ENCODE measurements around the gene OASL.

DNA sequence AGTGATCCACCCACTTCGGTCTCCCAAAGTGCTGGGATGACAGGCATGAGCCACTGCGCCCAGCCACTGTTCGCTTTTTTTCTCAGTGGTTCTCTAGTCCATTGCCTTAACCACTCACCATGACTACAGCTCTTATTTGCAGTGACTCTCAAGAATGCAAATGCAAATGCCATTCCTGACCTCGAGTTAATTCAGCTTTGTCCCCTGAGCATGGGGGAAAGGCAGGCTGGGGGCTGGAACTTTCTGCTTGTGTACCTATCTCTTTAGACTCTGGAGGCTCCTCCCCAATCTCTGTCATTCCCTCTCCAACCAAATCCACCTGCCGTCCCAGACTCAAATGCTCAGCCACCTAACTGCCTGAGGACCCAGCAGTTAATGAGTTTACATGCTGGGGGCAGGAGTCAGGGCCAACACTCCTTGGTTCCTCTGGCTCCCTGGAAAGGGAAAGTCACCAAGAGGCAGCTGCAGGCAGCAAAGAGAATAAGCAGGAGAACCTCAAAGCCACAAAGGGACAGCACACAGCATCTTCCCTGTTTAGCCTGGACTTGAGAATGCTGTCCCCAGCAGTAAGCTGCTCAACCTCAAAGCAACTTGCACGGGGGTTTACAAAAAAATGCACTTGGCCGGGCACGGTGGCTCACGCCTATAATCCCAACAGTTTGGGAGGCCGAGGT lies 66.0 kb downstream of the OASL start:
- TF ChIP-seq, protein P1, sequence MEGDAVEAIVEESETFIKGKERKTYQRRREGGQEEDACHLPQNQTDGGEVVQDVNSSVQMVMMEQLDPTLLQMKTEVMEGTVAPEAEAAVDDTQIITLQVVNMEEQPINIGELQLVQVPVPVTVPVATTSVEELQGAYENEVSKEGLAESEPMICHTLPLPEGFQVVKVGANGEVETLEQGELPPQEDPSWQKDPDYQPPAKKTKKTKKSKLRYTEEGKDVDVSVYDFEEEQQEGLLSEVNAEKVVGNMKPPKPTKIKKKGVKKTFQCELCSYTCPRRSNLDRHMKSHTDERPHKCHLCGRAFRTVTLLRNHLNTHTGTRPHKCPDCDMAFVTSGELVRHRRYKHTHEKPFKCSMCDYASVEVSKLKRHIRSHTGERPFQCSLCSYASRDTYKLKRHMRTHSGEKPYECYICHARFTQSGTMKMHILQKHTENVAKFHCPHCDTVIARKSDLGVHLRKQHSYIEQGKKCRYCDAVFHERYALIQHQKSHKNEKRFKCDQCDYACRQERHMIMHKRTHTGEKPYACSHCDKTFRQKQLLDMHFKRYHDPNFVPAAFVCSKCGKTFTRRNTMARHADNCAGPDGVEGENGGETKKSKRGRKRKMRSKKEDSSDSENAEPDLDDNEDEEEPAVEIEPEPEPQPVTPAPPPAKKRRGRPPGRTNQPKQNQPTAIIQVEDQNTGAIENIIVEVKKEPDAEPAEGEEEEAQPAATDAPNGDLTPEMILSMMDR (IDR thresholded peaks at IDR 0.05) = no peak
- no peak for TF ChIP-seq ZFX (IDR thresholded peaks at IDR 0.05; ENCODE audit: borderline replicate concordance)

Data from 22Rv1 (cell line).